HG03139 (cell line): Measurements from ENCODE around the gene TMEM165.

Experiments used
- ATAC-seq: cut with Tn5 transposase; IDR thresholded peaks from one replicate; pipeline ENCODE4 v1.9.1; 2021; ENCODE audit not compliant: unreplicated experiment

Gene TMEM165

GRCh38 chr4:55367084-55367722 is 28.6 kb upstream of the TMEM165 start:
- ATAC-seq = no peak

- no peak for ATAC-seq
Measured at GRCh38 chr4:55369968-55370367, 25.8 kb upstream of the TMEM165 start.

DNA sequence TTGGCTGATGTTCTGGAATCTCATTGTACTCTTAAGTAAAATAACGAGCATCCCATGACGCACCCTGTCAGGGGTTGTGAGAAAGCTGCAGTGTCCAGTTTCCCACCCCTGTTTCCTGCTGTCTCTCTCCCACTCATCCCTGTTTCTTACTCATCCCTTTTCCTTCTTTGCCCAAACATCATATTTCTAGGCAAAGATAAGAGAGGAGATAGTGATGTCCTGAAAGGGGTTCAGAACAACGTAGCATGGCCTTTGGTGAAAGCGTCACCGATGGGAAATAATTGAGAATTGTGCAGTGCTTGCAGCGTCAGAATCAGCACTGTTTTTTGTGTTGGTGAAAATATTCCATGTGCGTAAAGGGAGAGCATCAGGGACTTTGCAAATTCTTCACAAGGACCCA is 23.5 kb upstream of the TMEM165 start:
- ATAC-seq = no peak

GRCh38 chr4:55373461-55373860 is 22.3 kb upstream of the TMEM165 start:
- ATAC-seq = no peak

- no peak for ATAC-seq
Measured at GRCh38 chr4:55376698-55377097, 19.1 kb upstream of the TMEM165 start.

- no peak for ATAC-seq
Measured at GRCh38 chr4:55378617-55379467, 16.9 kb upstream of the TMEM165 start.

DNA sequence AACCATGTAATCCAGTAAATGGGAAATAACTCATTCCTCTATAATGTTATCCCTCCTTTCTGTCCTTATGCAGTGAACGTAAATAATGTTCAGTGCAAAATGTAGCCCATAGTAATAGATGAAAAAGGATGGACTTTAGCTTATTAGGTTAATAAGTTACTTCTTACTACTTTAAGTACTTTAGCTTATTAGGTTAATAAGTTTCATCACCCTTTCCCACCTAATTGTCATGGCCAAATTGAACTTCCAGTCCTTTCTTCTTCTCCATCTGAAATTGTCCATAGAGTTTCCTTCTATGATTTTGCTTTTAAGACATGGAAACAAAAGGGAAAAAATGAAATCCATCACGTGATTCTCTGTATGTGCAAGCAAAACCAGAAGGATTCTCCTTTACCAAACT is 15.2 kb upstream of the TMEM165 start:
- no peak for ATAC-seq

DNA sequence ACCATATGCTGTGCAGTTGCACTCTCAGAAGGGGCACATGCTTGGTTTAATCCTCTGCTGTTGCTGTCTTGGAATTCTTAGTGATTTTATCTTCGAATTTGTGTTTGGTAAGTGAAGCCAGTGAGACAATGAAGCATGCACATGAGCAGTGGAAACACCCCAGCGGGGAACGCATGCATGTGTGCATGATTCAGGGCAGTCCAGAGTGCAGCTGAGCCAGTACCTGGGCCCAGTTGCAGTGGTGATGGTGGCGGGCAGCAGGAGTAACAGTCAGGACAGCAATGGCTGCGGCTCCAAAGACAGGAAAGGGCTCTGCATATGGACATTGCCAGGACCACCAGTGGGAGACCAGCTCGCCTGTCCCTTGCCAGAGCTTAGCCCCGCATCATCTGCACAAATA is 14.3 kb upstream of the TMEM165 start:
- ATAC-seq = no peak

- ATAC-seq = no peak
Measured at GRCh38 chr4:55382488-55383003, 13.2 kb upstream of the TMEM165 start.

DNA sequence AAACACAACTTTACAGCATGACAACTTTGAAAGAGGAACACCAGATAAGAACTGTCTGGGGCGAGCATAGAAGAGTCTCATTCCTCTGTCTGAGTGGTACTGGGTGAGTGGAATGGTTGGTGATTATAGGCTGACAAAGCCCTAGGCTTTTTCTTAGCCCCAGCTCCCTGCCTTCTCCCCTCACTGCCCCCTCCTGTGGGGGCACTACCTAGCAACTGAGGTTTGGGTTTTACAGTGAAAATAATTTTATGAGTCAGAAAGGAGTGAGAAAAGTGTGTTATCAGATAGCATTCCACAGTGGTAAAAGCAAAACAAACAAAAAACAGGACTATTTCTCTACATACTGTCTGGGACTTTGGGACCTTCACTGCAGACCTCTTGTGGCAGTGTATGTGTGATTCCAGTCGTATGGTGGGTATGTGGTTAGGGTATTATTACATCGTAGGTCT is 10.5 kb upstream of the TMEM165 start:
- ATAC-seq = no peak

GRCh38 chr4:55386073-55386472 is 9.7 kb upstream of the TMEM165 start:
- peak; percentile 68 for ATAC-seq

GRCh38 chr4:55386840-55387239 is 8.9 kb upstream of the TMEM165 start:
- no peak for ATAC-seq

DNA sequence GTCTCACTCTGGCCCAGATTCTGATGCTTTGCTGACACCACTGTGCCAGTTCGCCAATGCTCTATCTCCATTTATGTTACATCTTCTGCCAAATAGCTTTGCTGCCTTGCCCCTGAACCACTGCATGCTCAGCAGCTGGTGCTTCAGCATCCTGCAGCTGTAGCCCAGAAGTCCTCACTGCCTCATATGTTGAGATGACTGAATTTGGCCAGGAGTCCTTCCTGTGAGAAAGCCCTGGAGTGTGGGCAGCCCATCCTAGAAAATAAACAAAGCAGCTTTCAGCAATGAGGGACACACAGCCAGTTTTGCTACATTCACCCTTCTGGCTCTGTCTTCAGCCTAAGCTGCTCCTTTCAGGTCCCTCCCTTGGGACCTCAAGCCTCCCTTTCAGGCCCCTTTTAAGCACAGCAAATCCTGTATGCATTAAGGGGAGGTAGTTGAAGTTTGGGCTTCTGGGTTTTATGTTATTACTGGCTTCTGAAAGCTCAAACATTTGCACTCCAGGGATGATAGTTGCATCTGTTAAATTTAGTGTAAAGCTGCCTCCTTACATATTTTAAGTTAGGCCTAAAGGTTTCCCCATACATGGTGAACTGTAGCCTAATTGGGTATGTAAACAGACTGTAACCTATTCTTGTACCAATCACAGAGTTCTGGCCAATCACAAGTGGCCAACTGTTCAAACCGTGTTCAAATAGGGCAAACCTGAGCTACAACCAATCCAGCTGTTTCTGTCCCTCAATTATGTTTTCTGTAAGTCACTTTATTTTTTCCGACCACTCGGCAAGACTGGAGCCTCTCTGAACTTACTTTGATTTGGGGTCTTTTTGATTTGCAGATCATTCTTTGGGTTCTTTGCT is 2.1 kb upstream of the TMEM165 start:
- no peak for ATAC-seq

DNA sequence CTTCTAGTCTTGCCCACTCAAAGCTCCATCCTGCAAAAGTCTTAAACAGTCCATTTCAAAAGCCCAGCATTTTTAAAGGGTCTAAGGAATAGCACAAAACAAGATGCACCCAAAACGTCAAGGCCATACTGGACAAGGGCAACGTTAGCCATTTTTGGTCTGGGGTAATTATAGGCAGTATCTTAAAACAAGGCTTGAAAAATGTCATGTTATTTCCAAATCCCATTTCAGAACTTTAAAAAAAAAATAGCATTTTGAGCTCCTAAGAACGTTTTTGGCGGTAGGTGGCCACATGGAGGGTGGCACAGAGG is 584 bp upstream of the TMEM165 start:
- no peak for ATAC-seq

- ATAC-seq = peak; percentile 25
Measured at GRCh38 chr4:55396308-55397125, 760 bp downstream of the TMEM165 start.

DNA sequence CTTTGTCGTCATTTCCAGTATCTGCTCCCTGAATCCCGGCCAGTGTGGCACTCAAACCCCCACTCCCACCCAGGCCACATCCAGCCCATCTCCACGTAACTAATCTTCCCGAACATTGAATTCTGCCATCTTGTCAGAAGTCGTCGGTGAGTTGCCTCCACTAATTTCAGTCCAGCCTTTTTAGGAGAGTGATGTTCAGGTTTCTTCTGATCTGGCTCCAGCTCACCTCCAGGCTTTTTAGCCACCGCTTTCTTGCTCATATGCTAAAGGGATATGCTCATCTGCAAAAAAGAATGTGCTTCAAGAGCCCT is 1.3 kb downstream of the TMEM165 start:
- no peak for ATAC-seq

- no peak for ATAC-seq
Measured at GRCh38 chr4:55397520-55398321, 2.0 kb downstream of the TMEM165 start.

- ATAC-seq = no peak
Measured at GRCh38 chr4:55398461-55398860, 2.7 kb downstream of the TMEM165 start.

DNA sequence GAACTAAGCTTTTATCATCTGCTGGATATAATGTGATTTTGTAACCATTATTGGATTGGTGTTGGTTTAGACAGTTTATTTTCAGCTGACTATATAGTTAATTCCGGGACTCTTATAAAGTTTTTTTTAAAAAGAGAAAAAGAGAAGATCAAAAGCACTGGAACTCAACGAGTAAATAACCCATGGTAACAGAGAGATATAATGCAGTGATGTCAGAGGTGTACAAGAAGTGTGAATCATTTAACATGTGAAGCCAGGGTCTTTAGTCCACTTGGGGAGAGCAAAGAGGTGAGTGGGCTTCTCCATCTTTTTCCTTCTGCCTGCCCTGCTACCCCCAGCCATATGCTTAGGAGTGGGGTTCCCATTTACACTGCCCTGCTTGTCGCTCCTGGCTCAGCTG is 3.2 kb downstream of the TMEM165 start:
- ATAC-seq = no peak

DNA sequence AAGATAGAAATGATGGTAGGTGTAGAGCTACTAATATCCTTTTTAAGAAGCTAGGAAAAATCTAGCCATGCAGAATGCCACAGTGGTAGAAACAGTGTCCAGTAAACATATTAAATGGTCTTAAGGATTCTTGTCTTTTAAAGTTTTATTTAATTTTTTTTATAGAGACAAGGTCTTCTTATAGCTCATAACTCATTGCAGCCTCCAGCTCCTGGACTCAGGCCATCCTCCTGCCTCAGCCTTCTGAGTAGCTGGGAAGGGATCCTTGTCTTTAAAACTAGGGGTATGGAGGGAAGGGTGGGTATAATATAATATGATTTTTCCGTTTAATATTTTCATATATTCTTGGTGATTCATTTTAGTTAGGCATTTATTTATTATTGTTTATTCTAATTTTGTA is 3.8 kb downstream of the TMEM165 start:
- ATAC-seq = no peak
